PFSK-1 (cell line): ENCODE data around the gene PPP2R1B.

ENCODE experiments used
- FOXP2 ChIP-seq: optimal IDR thresholded peaks from 2 replicates; pipeline ENCODE3; 2011; ENCODE audit warnings: borderline replicate concordance, control low read depth, inconsistent platforms; ENCODE audit not compliant: insufficient read depth; ENCODE audit errors: extremely low read length, extremely low read depth
- POLR2AphosphoS5 ChIP-seq: IDR thresholded peaks from 2 replicates; pipeline ENCODE4 v1.6.1; 2012; ENCODE audit warnings: low read depth, mild to moderate bottlenecking, control low read depth, low read length, moderate library complexity
- REST ChIP-seq, 2 experiments: IDR thresholded peaks; 2 replicates each; pipeline versions ENCODE4 v1.6.1 to v1.8.0; 2011 to 2012; ENCODE audit warnings: low read depth in 2 of 2, low read length in 2 of 2, control low read depth in 1 of 2, inconsistent platforms in 1 of 2, mild to moderate bottlenecking in 1 of 2, moderate library complexity in 1 of 2; ENCODE audit not compliant: insufficient read depth in 1 of 2
- SIN3A ChIP-seq: IDR thresholded peaks from 2 replicates; pipeline ENCODE4 v1.6.1; 2012; ENCODE audit warnings: mild to moderate bottlenecking, low read length, moderate library complexity, borderline replicate concordance; ENCODE audit not compliant: insufficient read depth
- TAF1 ChIP-seq: IDR thresholded peaks from 2 replicates; pipeline ENCODE4 v1.6.1; 2012; ENCODE audit warnings: low read length, control low read depth, borderline replicate concordance; ENCODE audit not compliant: insufficient read depth

Gene PPP2R1B

GRCh38 chr11:111699579-111700156 is 66.5 kb downstream of the PPP2R1B start:
- TF ChIP-seq FOXP2 (no peak), POLR2AphosphoS5 (no peak), TAF1 (no peak), SIN3A (no peak), REST (IDR thresholded peaks at IDR 0.05; ENCODE audit: insufficient read depth in 1 of 2, low read depth in 2 of 2, low read length in 2 of 2) (no peak)

GRCh38 chr11:111698852-111699559 is 67.2 kb downstream of the PPP2R1B start:
- TF ChIP-seq FOXP2 (no peak), POLR2AphosphoS5 (no peak), REST (IDR thresholded peaks at IDR 0.05; ENCODE audit: insufficient read depth in 1 of 2, low read depth in 2 of 2, low read length in 2 of 2) (no peak), TAF1 (no peak), SIN3A (no peak)

- TF ChIP-seq REST (IDR thresholded peaks at IDR 0.05; ENCODE audit: insufficient read depth in 1 of 2, low read depth in 2 of 2, low read length in 2 of 2), result no peak
- TF ChIP-seq POLR2AphosphoS5, result no peak
- TF ChIP-seq SIN3A, result no peak
- no peak for TF ChIP-seq TAF1
- no peak for TF ChIP-seq FOXP2
Measured at GRCh38 chr11:111697933-111698371, 68.2 kb downstream of the PPP2R1B start.

GRCh38 chr11:111696556-111696955 is 69.6 kb downstream of the PPP2R1B start:
- no peak for TF ChIP-seq TAF1
- no peak for TF ChIP-seq POLR2AphosphoS5
- TF ChIP-seq REST (IDR thresholded peaks at IDR 0.05; ENCODE audit: insufficient read depth in 1 of 2, low read depth in 2 of 2, low read length in 2 of 2), result no peak
- TF ChIP-seq SIN3A, result no peak
- TF ChIP-seq FOXP2, result no peak

GRCh38 chr11:111694851-111695250 is 71.3 kb downstream of the PPP2R1B start:
- TF ChIP-seq TAF1, result no peak
- TF ChIP-seq SIN3A, result peak; percentile 69; the same call in 1 of the 2 replicates
- TF ChIP-seq REST (IDR thresholded peaks at IDR 0.05; ENCODE audit: insufficient read depth in 1 of 2, low read depth in 2 of 2, low read length in 2 of 2), result peak in 1 of 2 experiments; percentile 64; a peak in 3 of 4 replicates
- TF ChIP-seq FOXP2, result peak; percentile 89
- TF ChIP-seq POLR2AphosphoS5, result 0 out of 2 replicates have a peak, but pooled peaks have one; percentile 21
